Measurements from ENCODE around the gene FAM131A.

The FAM131A gene

DNA sequence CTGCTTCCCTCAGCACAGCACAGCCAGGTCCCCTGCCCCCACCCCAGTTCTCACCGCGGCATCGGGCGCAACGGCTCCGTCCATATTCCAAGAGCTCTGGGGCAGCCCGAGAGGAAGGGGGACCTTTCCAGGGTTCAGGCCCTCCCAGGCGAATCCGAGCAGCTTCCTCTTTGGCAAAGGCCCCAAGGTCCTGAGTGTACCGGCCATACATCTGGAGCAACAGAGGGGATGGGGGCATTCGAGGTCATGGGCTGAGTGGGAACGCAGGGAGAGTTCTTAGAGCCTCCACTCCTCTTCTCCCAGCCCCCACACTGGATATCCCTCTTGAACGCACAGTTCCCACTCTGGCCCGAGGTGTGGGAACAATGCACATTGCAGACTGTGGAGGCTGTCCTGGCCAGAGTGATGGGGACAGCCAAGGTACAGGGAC, 21.5 kb downstream of the FAM131A start:
- no peak for DNase-seq

DNA sequence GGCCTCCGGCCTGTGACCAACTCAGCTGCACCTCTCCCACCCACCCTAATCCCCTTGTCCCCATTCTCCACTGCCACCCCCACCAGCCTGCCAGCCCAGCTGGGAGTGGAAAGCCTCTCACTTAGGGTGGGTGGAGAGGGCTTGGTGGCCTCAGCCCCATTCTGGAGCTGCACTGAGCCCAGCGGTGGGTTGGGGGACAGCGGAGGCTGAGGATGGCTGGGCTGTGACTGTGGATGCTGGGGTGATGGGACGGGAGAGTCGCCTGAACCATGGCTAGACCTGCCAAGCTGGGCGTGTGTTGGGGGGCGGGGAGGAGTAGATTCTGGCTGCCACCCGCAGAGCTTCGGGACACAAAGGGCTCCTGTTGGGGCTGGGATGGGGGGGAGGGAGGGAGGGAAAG, 22.2 kb downstream of the FAM131A start:
- DNase-seq, result no peak

DNA sequence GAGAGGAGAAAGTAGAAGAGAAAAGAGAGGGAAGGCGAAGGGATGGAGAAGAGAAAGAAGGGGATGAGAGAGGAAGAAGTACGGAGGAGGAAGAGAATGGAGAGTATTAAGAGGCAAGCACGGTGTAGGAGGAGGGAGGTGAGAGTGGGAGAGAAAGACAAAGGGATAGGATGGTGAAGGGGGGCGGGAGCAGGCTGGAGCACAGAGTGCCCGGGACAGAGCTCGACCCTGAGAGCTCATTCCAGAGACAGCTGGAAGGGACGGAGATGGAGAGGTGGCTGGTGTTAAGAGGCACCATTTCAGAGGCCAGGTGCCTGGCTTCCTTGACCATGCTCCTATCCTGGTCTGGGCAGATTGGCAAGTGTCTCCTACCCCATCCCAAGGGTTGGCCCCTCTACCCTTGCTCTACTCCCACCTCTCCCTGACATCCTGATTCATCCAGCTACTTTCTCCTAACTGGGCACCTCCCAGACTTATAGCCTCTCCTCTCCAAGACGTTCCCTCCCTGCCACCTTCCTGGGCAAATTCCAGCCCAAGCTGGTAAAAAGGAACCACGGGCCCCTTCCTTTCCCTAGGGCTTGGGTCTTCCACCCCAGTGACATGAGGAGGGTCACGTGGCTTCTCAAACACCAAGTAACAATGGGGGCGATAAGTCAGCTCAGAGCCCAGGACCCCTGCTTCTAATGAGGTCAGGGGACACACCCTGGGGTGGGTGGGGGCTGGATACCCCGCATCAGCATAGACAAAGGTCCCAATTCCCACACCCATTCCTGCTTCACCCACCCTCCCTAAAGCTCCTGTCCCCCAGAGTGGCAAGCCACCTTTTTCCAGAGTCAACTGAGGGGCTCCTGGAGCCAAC, 22.9 kb downstream of the FAM131A start:
- DNase-seq, result no peak

DNA sequence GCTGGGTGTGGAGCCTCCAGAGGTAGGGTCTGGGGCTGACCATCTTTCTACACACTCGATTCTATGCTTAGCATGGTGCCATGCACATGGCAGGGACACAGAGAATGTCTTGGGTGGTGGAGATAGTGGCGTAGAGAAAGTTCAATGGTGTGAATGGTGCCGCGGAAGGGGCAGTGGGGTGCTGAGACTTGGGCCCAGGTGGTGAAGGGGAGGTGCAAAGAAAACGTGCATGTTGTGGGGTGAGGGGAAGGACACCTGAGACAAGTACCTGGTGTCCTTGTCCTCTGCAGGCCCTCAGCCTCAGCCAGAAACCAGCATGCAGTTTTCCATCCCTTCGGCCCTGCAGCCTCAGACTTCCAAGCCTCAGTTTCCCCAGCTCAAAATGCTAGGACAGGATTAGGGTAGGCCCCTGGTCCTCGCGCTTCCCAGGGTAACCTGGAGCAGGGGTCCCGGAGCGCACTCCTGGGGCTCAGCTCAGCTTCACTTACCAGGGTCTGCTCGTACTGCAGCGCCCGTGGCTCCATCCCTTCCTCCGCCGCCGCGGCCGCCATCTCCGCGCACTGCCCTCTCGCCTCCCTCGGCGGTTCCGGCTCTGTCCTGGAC, 23.6 kb downstream of the FAM131A start:
- DNase-seq, result no peak

DNA sequence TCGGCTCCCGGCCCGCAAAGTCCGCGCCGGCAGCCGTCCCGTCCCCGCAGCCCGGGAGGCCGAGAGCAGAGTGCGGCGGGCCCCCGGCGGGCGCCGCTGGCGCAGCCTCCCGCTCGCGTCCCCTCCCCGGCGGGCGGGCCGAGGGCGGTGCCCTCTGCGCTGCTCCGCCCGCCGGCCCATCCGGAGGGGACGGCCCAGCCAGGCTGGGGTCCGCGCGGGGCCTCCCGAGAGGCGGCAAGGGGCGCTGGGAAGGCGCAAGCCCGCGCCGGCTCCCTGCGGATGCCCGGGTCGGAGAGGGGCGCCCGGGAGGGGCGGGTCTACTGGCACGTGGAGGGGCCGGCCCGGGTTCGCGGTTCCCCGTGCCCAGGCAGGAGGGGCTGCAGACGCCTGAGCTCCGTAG, 24.1 kb downstream of the FAM131A start, which contains the start of the genes CLCN2 and POLR2H:
Gene CLCN2, minus strand, starts transcription at position 74 of the 400 bp plus-strand sequence. CDS start 126 bp downstream, outside the sequence.
Gene POLR2H, plus strand, starts transcription at position 179 of the 400 bp plus-strand sequence. CDS start 1,783 bp downstream, outside the sequence.
- peak; percentile 57 for DNase-seq

DNA sequence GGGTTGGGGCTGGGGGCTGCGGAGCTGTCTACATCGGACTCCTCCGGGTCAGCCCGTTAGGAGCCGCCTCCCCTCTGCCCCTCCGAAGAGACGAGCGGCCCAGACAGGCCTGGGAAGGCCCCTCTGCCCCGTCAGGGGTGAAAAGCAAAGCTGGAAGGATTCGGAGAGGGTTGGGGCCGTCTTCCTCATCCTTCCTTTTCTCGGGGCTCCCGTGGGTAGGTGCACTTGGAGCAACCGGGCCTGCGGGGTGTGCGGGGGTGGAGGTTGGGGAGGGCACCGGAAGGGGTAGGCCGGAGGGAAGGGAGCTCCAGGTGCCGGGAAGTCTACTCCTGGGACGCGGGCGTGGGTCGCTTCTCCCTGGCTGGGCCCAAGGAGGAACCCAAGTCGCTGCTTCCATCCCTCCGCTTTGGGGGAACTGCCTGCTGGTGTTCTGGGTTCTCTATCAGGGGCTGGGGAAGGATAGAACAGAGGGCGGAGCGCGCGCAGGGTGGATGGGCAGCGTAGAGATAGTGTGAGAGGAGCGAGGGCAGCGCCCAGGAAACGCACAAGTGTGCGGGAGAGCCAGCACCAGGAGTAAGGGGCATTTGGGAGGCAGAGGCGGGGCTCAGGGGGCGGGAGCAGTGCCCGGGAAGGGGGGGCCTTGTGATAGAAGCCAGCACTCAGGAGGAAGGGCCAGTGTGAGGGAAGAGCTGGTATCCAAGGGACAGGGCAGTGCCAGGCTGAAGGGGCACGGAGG, 24.7 kb downstream of the FAM131A start:
- no peak for DNase-seq

DNA sequence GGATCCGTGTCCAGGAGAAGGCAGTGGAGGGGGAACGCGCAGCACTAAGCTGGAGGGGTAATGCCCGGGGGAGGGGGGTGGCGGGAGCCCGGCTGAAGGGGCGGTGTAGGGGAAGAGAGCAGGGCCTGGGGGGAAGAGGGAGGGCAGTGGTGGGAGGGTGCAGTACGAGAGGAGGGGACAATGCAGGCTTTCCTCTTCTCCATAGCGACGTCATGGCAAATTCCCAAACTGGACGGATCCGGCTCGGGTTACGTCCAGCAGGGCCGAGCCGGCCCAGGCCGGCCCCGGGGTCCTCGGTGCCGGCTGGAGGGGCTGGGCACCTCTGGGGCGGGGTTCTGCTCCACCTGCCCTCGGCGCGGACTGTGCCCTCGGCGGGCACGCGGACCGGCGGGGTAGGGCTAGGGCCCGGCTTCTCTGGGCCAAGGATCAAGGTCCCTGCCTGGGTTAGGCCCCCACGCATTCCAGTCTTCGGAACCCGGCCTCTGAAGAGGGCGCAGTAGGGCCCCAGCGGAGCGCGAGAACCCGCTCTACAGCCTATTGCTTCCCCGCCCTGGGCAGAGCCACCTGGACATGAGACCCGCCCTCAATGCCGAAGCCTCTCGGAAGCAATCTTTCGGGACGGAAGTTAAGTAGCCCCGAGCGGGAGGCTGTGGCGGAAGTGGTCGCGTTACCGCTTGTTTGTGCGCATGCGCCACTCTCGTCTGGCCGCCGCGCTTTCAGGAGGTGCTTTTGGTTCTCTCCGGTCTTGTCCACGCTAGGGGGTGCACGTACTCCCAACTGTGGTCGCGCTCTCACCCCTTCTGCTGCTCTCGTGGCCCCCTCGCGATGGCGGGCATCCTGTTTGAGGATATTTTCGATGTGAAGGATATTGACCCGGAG, 25.5 kb downstream of the FAM131A start:
- DNase-seq, result peak; percentile 97

DNA sequence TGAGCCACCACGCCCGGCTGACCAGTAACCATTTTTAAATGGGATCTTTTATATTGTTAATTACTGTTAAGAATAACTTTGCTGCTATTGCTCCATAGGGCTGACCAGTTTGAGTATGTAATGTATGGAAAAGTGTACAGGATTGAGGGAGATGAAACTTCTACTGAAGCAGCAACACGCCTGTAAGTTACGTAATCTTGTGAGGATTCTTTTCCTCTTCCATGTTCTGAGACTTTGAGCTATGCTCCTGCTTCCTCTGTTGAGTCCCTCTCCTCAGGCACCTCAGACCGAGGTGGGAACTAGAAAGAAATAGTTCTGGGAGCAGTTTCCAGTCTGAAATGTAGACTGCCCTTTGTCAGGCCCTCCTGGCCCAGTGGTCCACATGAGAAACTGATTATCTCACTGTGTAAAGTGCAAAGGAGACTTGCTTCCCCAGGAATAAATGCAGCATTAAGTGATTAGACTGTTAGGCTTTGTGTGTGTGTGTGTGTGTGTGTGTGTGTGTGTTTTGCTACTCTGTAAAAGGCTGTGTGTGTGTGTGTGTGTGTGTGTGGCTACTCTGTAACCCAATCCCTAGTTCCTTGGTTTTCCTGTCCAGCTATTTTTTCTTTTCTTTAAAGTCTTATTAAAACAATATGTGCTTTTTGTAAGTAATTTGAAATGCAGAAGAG, 29.4 kb downstream of the FAM131A start:
- DNase-seq, result peak; percentile 65

DNA sequence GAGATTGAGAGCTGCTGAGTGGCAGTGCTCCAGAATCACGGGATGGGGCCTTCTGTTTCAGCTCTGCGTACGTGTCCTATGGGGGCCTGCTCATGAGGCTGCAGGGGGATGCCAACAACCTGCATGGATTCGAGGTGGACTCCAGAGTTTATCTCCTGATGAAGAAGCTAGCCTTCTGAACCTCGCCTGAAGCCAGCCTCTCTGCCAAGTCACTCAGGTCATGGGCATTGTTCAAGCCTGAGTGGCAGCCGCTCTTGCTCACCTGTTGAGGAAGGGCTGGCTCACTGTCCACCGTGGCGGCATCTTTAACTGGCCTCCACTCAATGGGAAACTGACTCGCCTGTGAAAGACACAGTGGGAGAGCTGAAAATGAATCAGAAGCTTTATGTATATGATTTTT, 30.7 kb downstream of the FAM131A start:
- no peak for DNase-seq

DNA sequence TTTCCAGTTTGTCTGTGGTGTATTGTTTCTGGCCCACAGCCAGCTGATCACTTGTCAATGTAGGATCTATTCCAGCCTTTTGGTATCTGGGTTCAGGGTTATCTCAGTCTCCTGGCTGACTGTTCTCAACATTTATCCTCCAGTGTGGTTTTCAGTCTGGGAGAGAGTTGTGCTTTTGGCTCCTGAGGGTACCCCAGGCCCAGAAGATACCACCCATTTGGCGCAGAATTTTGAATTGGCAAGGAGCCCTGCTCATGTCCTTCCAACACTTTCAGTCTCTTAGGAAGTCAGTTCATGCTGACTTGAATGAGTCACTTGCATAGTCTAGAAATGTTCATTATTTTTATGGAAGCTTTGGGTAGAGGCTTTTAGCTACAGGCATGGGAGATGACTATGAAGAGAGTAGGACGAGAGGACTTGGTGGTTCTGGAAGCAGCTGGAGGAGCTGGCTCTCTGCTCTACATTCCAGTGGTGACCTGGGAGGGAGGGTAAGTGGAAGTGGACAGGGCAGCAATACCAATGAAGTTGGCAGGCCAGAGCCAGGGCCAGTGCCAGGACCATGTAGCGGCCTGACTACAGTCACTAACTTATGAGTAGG, 31.3 kb downstream of the FAM131A start:
- DNase-seq, result peak; percentile 58

DNA sequence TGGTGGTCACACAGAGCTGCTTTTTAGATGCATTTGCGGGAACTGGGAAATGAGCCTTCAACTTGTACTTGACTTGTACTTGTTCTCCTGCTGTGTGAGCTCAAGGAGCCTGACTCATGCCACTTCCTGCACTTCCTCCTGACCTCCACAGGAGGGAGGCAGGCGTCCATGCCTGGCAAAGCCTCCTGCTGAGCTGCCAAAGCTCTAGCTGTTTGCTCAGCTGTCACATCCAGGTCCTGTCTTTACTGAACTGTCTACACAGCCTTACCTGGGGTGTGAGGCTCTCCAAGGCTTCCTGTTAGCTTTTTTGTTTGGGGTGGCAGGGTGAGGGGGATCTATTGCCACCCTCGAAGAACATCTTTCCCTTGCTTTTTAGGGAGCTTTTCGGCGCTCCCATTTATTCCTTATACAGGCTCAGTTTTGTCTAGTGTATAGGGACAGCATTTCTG, 34.2 kb downstream of the FAM131A start:
- DNase-seq, result peak; percentile 82

DNA sequence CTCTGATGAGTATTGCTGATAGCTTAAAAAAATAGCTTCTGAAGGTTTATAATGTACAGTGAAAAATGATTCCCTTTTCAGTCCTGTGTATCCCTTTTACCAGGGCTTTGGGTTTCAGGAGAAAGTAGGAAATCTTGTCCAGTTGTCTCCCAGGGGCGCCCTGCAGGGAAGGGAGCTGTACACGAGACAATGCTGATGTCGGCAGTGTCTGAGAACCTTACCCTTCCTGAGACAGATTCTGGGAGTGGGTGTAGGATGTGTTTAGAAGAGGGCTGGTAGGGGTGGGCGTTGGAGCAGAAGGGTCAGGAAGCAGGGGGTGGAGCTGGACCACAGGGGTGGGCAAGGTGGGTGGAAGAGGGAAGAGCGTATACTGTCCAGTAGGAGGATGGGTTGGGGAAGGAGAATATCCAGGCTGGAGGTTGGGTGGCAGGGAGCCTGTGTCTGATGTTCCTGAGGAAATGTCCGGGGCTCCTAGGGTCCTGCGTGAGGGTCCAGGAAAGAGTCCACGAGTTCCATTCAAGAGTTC, 35.0 kb downstream of the FAM131A start:
- DNase-seq, result no peak

DNA sequence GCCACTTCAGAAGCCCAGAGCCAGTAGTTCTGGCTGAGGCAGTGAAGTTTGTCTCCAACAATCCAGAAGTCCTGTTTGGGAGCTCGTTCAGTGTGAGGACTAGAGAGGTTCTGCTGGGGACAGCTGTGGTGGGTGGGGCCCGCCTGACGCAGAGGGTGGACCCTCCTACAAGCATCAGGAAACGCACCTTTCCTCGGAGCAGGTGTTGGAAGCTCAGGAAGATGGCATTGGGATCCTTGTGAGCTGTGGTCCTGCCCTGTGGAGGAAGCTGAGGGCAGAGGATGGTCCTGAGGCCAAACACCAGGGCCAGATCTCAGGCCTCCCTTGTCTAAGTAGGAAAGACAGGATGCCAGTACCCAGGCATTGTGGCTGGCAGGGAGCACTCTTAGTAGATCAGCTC, 35.5 kb downstream of the FAM131A start:
- DNase-seq, result no peak

DNA sequence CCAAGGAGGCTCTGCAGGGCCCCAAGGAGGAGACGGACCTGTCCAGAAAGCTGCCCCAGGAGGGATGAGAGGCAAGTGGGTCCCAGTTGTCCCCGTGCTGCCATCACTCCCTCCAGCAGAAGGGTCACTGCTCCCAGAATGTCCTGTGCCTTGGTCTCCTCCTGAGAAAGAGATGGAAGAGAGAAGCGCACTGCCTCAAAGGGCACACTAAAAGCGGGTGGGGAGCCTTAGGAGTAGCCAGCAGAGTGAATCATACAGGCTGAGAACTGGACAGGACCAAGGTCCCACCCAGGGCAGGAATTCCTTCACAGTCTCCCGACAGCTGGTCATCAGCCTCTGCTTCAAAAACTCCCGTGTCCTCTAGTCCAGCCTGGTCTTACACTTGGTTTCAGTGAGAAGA, 36.0 kb downstream of the FAM131A start:
- no peak for DNase-seq

DNA sequence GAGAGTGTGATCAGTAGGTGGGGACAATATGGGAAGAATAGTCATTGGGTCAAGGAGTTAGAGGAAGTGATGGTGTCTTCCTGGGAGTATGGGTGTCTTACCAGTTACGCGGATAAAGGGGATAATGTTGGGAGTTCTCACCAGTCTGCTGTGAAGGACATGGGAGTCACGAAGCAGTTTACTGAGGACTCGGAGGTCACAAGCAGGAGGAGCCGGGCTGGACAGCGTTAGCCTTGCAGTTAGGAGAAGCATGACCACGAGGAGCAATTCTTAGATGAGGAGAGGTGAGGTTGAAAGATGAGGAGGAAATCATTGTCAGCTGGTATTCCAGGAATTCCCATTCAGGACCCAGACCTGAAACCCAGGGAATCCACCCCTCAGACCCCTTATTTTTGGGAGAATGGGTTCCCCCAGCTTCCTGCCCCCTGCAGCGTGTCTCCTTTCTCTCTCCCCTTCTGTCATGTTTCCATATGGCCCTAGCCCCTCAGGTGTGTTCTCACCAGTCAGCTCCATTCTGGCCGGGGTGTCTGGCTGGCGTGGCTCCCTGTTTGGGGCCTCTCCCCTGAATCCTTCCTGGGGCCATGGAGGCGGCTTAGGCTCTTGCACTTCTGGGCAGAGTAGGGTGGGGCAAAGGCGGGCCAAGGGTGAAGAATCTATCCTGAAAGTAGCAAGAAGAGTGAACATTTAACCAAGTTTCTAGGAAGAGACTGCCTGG, 38.5 kb downstream of the FAM131A start:
- no peak for DNase-seq

DNA sequence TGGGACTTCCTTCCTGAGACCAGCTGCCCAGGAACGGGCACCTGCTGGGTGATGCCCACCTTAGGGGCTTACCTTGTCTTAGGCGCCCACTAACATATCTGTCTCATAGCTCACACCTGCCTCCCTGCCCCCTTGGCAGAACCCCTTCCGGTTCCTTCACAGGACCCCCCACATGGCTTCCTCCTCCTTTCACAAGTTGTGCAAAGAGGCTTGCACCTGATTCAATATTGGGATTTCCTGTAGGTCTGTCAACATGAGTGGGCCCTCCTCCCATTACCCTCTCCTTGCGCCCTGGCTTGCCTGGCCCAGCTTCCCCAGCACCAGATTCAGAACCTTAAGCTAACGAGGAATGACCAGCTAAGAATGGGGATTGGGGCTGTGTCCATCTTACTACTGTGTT, 40.0 kb downstream of the FAM131A start:
- no peak for DNase-seq

DNA sequence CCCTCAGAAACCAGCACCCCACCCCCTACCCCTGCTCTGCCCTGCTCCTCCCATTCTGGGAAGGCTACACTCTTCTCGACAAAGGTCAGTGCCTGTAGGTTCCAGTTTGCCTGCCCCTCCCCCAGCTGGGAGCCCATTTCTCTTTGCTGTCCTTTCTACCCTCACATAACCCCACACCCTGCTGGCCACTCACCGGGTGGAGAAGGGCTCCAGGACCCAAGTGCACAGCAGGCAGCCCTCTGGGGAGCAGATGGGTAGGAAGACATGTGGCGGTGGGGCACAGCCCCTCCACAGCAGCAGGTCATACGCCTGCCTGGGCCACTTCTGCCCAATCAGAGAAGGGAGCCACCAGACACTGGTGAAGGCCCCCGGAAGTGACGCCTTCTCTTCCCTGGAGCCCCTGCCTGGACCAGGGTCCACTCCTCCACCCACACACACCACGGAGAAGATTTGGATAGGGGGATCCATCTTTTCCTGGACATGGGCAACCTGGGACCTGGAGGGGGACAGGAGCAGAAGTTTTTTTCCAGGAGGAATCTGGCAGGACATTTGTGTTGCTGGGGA, 40.6 kb downstream of the FAM131A start, which contains the start of gene THPO:
Gene THPO, minus strand, starts transcription at position 326 of the 564 bp plus-strand sequence. CDS start 1,948 bp downstream, outside the sequence.
- DNase-seq, result no peak

DNA sequence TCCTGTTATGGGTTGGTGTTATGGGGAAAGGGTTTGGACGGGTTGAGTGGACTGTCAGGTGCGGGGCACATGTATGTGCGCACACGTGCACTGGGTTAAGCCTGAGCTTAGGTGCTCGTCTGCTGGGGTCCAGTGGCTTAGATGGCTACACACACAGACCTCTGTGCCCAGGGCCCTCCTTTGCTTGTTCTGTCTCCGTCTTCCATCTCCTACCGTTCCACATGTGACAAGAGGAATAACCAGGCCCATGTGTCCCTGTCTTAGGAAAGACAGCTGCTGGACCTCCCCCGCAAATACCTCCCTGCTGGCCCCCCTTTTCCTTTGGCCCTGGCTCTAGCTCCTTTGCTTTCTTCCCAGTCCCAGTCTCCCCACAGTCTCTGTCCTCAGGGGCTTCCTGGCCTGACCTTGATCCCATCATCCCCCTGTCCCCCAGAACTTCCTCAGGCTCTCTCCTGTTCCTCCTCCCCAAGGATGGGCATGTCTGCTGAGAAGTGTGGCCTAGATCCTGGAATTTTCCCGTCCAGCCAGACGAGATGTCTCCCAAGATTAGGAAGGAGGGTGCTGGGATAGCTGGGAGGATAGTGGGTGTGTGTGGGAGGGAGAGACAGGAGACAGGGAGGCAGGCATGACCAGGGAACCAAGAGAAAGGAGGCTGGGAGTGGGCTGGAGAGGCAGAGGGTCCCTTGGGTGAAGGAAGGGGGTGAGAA, 41.4 kb downstream of the FAM131A start:
- DNase-seq, result no peak

Data from fibroblast of skin of right quadriceps (primary cell).